Stimulated activated CD4-positive, alpha-beta T cell treated with anti-CD3 and anti-CD28 coated beads, Interleukin-4, amount 100 ng/mL, for 4 hours (primary cell): ENCODE measurements around the gene ACAA1.
"Not testable (repeated sequence)": the region's sequence is repeated elsewhere in the genome, so short reads cannot be mapped to it uniquely, and the experiment has no call there.

Experiments used
- DNase-seq, 2 experiments: peaks; one replicate each; pipeline ENCODE4 v3.0.0-alpha.2; 2020

ACAA1 gene

GRCh38 chr3:38136777-38137614 is at the start of gene ACAA1:
Gene ACAA1 (minus strand): TSS chr3:38137127. CDS start chr3:38137035, 92 bp downstream.
- DNase-seq, result peak; percentile 94 to 97

GRCh38 chr3:38177181-38177580 is 40.3 kb upstream of the ACAA1 start:
- DNase-seq, result no peak

- DNase-seq, result no peak
Observed at GRCh38 chr3:38173834-38174418, 37.0 kb upstream of the ACAA1 start.

GRCh38 chr3:38171622-38172021 is 34.7 kb upstream of the ACAA1 start:
- no peak for DNase-seq

- no peak for DNase-seq
Observed at GRCh38 chr3:38170722-38171121, 33.8 kb upstream of the ACAA1 start.

- DNase-seq, result no peak
Observed at GRCh38 chr3:38169027-38169317, 32.0 kb upstream of the ACAA1 start.

GRCh38 chr3:38168151-38169026 is 31.5 kb upstream of the ACAA1 start:
- DNase-seq, result no peak

- DNase-seq, result no peak
Observed at GRCh38 chr3:38167591-38167990, 30.7 kb upstream of the ACAA1 start.

GRCh38 chr3:38165722-38166387 is 28.9 kb upstream of the ACAA1 start:
- no peak for DNase-seq

- peak; percentile 94 to 98 for DNase-seq
Observed at GRCh38 chr3:38164952-38165721, 28.2 kb upstream of the ACAA1 start, which contains the start of gene OXSR1. Gene OXSR1 (plus strand): TSS chr3:38165537. CDS start chr3:38165877, 340 bp downstream.

GRCh38 chr3:38164643-38164951 is 27.7 kb upstream of the ACAA1 start:
- DNase-seq, result no peak

- no peak for DNase-seq
Observed at GRCh38 chr3:38163841-38164642, 27.1 kb upstream of the ACAA1 start.

- DNase-seq, result no peak
Observed at GRCh38 chr3:38163117-38163840, 26.4 kb upstream of the ACAA1 start.

GRCh38 chr3:38160704-38161103 is 23.8 kb upstream of the ACAA1 start:
- DNase-seq, result not testable (repeated sequence)

GRCh38 chr3:38158472-38158871 is 21.5 kb upstream of the ACAA1 start:
- no peak for DNase-seq

GRCh38 chr3:38157595-38157994 is 20.7 kb upstream of the ACAA1 start:
- DNase-seq, result no peak

GRCh38 chr3:38157117-38157516 is 20.2 kb upstream of the ACAA1 start:
- no peak for DNase-seq

GRCh38 chr3:38155825-38156224 is 18.9 kb upstream of the ACAA1 start:
- no peak for DNase-seq

- DNase-seq, result no peak
Observed at GRCh38 chr3:38154625-38155255, 17.8 kb upstream of the ACAA1 start.

- DNase-seq, result no peak
Observed at GRCh38 chr3:38154033-38154494, 17.1 kb upstream of the ACAA1 start.
